Activated gamma-delta T cell (primary cell): ENCODE data around the gene PAX2.

Source experiments
- DNase-seq: peaks from one replicate; lab custom pipeline; 2025; lab: John Stamatoyannopoulos, UW

The PAX2 gene

DNA sequence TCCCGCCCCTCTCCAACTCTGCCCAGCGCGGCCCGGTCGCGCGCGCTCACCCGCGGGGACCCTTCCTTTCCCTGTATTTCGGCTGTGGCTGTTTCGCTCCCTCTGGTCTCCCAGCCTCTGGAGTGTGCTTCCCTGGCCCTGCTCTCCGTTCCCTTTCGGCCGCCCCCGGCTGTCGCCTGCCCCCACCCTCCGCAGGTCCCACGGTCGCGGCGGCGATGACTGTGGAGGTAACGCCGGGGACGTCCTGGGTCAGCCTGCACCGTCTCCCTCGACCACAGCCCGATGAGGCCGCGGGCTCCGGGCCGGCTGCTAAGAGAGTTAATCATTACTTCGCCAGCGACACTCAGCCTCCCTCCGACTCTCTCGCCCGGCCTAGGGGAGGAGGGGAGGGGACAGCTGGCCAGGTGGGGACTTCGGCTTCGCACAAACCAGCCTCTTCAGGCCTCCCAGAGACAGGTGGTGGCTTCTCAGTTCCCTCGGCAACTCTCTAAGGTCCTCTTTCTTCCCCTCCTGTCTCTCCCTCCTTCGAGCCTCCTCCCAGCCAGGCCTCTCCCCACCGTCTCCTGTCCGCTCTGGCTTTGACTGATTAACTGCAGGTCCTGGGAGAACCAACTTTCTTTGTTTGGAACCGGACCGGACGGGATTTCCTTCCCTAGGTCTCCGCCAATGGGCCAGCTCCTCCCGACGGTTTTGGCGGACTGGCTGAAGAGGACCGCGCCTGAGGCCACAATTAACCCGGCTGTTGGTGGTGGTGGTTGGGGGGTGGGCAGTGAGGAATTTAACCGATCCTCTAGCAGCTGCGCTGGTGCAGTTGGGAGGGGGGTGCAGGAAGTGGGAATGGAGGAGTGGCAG lies 5.6 kb upstream of the PAX2 start:
- DNase-seq, result no peak

DNA sequence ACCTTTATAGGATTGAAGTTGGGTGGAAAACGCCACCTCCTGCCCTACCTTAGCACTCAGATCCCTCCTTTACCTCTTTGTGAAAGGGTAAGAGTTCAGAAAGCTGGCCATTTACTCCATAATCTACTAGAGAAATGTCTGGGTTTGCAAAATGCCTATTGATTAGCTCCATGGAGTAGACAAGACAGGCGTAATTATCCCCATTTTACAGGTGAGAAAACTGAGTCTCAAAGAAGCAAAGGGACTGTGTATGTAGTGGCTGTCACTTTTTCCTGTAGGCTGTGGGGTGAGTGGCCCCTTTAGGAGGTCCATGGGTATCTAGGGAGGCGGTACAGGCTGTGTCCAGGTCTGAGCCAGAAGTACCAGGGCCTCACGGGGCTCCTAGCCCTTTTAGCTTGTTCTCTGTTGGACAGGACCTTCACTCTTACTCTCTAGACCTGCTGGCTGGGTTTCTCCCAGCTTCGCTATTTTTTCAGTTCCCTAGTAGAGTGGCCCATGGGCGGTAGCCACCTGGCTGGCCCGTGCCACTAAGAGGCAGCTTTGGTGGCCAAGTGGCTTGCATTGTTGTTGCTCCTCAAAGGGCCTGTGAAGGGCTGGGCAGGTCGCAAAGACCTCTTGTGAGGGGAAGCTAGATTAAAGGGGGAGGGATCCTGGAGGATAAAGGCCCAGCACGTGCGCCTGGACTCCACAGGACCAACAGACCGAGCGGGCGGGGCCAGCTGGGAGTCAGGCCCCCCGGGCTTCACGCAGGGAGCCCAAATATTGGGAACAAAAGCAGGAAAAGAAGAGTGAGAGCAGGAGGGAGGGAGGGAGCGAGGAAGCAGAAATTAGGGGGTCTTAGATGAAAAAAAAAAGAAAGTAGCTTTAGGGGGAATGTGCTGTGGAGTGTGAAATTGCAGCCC lies 4.7 kb upstream of the PAX2 start:
- DNase-seq, result no peak

DNA sequence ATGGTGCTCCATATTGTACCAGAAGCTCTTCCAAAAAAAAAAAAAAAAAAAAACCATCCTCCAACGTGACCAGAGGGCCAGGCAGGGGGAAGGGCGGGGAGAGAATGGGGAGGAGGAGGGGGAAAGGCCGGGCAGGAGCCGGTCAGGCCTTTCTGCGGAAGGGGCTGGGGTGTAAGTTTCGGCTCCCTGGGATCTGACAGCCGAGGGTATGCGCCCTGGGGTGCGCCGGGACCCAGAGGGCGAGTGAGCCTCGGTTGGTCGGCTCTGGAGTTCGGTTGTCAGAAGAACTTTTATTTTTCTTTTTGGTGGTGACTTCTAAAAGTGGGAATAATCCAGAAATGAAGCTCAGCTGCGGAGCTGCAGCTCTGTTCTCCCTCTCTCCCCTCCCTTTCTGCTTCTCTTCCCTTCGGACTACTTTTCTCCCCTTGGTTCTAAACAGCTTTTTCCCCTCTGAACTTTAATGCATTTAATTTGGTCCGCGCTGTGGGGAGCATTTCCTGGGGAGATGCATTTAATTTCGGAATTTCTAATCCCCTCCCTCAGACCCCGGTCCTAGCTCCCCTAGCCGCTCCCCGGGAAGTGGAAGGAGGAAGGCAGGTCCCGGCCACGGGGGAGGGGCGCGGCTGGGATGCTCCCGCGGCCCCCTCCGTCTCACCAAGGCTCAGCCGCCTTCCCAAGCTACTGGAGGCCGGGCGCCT lies 3.9 kb upstream of the PAX2 start:
- DNase-seq, result no peak

DNA sequence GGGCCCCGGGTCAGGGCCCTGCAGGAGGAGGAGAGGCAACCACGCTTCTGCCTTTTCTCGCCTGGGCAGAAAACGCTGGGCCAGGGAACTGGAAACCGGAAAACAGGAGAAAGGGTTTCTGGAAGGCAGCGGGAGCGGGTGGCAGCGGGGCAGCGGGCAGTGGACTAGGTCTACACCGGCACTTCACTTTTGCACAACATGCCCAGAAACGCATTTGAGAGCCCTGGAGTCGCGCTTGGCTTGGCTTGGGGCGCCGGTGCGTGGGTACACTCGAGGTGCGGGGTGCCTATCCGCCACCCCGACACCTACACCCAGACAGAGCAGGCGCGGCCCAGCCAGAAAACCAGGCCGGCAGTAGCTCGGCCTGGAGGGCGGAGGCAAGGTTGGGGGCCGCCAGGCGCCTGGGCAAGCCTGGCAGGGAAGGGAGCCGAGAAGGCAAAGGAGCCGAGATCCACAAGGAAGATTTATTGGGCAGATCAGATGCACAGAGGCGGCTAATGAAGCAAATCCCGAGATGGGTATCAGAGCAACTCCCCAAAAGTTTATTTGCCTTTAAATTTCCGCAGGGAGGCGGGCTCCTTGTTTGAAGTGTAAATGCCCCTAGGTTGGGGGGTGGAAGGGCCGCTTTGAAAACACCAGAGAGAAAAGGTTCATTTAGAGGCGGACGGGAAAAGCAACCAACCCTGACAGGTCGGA lies 3.2 kb upstream of the PAX2 start:
- DNase-seq, result no peak

DNA sequence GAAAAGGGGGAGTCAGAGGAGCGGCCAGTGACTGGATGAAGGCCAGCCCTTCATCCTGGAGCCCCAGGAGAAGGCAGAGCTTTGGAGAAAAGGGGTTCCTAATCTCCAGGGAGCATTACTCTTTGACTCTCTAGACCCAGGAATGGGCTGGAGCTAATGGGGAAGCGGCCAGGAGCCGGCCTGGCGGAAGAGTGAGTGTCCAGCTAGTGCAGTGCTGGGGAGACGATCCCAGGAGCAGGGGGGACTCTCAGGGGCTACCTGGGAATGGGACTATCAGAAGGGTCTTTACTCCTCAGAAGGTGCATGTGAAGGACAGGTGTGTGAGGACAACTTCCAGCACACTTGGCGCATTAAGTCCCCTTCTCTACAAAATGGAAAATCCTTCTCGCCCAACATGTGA lies 2.4 kb upstream of the PAX2 start:
- no peak for DNase-seq

DNA sequence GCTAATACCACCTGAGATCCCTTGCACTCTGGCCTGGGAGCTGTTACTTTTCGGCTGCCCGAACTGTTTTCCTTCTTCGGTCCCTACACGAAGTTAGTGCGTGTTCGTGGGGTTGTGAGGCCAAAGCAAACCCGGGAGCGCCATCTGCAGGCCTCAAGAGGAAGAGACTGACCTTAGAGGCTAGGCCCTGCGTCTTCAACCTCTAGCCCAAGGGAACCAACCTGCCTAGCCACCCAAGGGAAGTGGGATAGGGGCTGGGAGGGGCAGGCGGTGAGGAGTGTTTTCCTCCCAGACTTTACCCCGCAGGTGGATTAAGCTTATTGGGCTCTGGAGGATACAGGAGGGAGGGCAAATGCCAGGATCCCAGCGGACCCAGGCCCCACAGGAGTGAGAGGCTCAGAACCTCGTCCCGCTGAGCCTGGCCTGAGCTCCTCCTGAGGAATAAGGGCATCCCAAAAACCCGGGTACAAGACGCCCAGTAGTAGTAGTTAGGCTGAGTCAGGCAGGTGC lies 1.7 kb upstream of the PAX2 start:
- no peak for DNase-seq

DNA sequence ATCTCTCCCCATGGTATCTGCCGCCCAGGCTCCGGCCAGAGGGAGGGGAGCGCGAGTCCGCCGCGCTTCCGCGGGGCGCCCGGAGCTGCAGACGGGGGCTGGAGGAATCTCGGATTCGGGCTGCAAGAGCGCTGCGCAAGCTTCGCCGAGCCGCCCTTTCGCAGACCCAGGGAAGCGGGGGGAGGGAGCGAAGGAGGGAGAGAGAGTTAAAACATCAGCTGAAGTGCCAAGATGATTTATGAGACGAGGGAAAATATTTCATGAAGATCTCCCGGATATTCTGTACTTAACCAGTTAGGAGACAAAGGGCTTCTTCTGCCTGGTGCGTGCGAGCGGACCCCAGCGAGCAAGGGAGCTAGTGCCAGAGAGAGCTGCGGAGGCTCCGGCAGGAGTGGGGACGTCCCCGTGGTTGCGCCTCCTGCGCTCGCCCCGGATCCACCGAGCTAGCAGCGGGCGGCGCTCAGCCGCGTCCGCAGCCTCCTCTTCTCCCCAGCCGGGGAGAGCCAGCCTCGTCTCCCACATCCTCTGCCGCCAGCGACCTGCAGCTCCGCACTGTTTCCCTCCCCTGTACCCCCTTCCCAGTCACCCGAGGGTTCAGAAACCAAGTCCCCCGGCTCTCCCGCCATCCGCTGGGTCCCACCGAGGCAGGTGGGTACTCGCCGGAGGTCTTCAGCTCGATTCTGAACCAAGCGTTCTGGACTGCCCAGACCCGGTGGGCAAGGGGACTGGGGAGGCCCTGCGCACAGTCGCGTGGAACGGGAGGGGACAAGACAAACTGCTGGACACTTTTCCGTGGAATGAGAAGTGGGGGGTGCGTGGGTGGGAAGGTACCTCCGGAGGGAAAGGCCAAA lies 1.0 kb upstream of the PAX2 start:
- no peak for DNase-seq

DNA sequence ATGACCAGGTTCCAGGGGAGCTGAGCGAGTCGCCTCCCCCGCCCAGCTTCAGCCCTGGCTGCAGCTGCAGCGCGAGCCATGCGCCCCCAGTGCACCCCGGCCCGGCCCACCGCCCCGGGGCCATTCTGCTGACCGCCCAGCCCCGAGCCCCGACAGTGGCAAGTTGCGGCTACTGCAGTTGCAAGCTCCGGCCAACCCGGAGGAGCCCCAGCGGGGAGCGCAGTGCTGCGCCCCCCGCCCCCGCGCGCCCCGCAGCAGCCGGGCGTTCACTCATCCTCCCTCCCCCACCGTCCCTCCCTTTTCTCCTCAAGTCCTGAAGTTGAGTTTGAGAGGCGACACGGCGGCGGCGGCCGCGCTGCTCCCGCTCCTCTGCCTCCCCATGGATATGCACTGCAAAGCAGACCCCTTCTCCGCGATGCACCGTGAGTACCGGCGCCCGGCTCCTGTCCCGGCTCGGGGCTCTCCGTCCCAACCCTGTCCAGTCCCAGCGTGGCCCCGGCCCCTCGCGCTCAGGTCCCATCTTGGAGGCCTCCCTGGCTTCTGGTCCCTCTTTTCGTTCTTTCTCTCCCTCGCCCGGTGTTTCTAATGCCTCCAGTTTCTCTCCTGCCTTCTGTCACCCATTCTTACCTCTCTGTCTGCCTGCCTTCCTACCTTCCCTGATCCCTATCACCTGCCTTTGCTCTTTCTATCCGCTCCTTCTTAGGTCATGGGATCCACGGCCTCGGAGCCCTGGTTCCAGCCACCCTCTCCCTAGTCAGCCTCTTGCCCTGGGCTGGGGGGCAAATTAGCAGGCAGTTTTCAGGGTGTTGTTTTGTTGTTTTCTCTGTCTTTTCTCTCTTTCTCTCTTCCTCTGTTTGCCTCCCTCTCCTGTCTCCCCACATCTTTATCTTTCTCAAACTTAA lies 751 bp downstream of the PAX2 start:
- no peak for DNase-seq

DNA sequence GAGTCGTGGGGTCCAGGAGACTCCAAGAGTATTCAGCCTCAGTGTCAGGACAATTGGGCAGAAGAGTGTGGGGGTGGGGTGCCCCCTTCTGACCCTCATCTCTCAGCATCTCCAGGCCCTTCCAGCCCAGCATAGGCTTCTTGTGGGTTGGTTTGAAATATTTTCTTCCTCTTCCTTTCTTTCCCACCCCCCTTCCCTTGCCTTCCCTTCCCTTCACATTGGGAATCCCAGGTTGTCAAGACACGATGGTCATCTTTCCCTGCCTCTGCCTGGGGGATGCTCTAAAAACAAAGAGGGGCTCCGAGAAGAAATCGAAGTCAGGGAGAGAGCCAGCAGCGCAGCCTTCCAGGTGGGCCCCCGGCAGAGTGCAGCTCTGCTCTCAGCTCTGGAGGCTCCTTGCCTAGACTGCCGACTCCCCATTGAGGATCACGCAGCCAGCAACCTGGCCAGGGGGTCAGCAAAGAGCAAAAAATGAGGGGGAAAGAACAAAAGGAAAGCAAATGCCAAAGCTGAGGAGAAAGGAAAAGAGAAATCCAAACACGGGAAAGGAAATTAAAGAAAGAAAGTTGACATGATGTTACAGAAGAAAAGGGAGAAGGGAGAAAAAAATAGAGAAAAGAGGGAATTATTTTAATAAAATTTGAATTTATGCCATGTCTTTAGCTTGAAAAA lies 1.5 kb downstream of the PAX2 start:
- no peak for DNase-seq

DNA sequence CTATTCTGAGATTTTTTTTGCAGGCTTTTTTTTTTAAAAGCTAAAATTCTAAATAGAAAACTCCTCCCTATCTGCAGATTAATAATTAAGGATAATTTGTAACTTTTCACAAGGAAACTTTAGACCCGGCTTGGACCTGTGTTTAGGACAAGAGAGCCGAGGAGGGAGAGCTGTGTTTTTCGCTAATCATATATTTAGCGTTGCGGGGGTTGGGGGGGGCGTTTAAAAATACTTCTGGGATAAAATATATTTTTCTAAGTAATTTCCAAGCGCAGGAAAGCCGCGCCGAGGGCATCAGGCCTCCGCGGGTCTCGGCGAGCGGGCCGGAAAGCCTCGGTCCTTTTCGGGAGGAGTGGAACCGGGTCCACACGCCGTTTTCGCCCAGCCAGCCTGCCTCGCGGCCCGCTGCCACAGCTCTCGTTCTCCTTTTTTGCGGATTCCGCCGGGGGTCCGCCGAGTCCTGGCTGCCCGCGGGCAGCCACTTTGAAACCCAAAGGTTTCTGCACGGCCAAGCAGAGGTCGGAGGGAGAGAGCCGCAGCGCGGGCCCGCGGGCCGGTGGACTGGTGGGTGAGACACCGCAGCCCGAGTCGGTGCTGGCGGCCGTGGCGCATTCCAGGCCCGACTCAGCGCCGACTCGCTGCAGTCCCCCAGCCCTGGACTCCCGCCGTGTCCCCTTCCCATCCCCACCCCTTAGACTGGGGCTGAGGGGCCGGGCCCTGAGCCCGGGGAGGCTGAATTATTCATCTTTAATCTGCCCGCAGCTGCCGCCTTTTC lies 2.3 kb downstream of the PAX2 start:
- no peak for DNase-seq

DNA sequence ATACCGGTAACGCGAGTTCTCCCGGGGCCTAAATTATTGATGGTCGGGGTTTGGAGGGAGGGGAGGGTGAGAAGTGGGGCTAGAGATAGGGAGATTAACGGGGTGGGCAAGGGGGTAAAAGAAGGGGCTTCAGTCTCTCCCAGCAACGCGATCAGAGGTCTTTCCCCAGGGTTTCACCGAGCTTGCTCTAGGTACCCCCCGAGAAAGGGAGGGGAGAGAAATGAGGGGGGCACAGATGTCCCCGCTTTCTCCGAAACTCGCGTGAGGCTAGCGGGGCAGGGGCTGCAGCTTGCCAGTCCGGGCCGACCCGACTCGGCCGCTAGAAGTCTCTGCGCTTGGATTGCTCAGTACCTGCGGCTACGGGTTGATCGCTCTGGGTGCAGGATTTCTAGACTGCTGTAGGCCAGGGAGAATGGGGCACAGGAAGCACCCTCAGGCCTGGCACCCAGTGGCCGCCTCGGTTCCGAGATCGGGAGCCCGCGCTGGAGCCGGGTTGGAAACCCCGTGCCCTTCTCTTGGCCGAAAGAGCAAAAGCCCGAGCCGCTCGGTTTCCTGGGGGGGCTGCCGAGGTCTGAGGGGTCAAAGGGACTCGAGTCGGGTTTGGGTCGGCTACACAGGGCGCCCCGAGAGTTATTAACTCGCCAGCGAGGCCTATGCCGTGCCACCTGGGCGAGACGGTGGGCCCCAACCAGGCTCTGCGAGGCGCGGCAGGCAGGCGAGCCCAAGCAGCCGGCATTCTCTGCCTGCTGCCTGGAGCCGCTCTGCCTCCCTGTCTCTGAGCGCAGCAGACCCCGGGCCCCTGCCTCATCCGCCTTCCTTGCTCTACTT lies 3.1 kb downstream of the PAX2 start:
- no peak for DNase-seq

DNA sequence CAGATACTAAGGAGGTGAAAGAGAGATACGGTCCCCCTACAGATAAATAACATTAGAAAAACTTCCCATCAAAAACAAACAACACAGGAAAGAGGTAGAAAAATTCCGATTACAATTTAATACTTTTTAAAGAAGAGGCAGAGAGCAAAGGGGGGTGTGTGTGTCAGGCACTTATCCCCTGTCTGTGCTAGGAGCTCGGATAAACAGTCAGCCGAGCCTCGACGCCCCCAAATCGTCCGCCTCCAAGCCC lies 3.6 kb downstream of the PAX2 start:
- no peak for DNase-seq

DNA sequence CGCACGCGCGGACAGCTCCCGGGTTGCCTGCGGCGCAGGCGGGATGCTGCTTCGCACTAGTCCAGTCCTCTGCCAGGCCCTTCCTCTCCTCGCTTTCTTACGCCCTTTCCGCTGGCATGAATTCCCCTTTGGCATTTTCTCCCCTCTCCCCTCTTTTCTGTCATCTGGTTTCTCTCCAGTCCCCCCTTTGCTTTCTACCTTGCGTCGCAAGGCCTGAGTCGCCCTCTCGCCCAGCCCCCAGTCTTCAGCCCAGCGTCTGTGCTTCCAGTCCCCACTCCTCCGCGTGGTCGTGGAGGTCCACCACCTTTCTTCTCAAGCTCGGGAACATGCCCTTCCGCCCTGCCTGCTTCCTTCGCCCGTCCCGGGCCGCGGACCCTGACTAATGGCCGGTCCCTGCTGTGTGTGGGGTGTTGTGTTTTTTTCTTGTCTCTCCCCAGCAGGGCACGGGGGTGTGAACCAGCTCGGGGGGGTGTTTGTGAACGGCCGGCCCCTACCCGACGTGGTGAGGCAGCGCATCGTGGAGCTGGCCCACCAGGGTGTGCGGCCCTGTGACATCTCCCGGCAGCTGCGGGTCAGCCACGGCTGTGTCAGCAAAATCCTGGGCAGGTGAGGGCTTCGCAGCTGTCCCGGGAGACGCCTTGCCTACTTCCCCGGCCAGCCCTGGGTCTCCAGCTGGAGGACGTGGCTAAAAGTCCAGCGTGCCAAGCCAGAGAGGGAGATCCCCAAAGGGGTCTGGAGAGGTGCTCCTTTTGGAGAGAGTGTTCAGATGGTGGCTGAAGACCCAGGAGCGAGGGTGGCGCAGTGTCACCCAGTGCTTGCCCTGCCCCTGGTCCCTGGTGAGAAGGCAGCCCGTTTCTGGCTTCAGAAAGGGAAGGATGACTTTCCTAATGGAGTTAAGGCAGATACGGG lies 4.2 kb downstream of the PAX2 start:
- no peak for DNase-seq

DNA sequence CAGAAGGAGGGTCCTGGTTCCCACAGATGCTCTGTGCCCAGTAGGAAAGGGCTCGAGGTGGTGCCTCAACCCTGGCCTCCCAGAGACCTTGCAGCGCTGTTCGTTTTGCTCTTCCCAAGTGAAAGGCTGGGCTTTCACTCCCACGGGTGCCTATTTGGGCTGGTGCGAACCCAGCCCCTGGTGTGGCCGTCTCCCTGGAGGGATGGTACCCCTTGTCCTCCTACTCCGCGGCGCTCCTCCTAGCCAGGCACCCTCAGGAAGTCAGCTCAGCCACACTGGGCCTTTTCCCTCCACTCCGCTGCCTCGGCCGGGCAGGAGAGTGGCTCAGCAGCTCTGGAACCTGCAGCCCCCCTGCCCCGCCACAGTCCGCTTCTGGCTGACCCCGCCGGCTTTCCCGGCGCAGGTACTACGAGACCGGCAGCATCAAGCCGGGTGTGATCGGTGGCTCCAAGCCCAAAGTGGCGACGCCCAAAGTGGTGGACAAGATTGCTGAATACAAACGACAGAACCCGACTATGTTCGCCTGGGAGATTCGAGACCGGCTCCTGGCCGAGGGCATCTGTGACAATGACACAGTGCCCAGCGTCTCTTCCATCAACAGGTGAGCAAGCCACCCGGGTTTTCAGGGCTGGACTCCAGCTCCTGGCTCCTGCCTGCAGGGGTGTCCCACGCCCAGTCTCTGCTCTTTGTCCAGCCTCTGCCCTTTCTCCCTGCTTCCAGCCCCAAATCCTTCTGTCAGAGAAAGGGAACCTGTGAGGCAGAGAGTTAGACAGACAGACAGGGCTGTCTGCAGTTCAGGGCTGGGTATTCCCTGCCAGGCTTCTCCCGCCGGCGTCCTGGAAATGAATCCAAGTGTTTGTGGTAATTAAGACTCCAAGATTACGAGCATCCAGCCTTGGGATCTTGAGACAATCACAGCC lies 5.2 kb downstream of the PAX2 start:
- DNase-seq, result no peak

DNA sequence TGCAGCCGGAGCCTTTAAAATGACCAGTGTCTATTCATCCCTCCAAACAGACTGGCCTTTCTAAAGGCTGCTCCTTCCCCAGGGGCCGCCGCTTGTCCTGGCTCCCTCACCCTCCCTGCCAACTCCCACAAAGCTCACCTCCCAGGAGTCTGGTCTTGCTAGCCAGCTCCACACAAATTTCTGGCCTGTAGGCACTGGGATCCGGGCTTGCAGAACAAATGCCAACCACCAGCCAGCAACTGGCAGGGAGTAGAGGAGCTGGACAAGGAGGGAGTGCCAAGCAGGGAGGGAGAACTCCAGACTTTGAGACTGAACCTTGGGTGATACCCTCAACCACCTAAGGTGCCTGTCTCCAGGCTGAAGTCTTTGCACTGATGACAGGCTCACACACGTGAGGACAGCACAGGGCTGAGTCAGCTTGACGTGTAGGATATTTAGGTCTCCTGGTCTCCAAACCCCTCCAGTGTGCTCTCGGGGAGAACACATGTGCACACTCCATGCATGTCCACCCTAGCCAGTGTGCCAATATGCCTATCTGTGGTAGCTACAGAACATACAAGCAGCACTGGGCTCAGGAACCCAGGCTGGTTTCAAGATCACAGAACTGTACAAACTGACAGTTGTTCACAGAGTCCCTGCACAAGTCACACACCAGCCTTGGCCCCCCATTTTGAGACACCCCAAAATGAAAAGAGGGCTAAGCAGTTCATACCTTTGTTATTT lies 6.0 kb downstream of the PAX2 start:
- no peak for DNase-seq
